Prostate gland (tissue), 2 donors: ENCODE data around the gene CD276.
A peak's percentile ranks its signal among the peaks of the same experiment; 100 is the strongest.

ENCODE experiments used
- POLR2A ChIP-seq: fragments of 450-650 bp; IDR thresholded peaks from one replicate; pipeline ENCODE4 v1.6.1; 2016; ENCODE audit warnings: antibody characterized with exemption, mild to moderate bottlenecking
- POLR2AphosphoS5 ChIP-seq: sonication (generic); formaldehyde crosslinking; IDR thresholded peaks from one replicate; pipeline ENCODE4 v1.6.1; 2017; ENCODE audit warnings: antibody characterized with exemption
- TF ChIP-seq, protein P1 (sequence below), 4 experiments: fragments of 200-600 bp in 2 of 4; fragments of 450-650 bp in 2 of 4; sonication (generic) in 2 of 4; IDR thresholded peaks; 1 replicate in 3 of 4; 2 replicates in 1 of 4; pipeline ENCODE4 v1.5.1; 2016 to 2019; ENCODE audit warnings: antibody characterized with exemption in 4 of 4, mild to moderate bottlenecking in 2 of 4, moderate library complexity in 2 of 4

GRCh38 chr15:73677146-73677607 lies 7.0 kb upstream of the CD276 start:
- TF ChIP-seq, protein P1, sequence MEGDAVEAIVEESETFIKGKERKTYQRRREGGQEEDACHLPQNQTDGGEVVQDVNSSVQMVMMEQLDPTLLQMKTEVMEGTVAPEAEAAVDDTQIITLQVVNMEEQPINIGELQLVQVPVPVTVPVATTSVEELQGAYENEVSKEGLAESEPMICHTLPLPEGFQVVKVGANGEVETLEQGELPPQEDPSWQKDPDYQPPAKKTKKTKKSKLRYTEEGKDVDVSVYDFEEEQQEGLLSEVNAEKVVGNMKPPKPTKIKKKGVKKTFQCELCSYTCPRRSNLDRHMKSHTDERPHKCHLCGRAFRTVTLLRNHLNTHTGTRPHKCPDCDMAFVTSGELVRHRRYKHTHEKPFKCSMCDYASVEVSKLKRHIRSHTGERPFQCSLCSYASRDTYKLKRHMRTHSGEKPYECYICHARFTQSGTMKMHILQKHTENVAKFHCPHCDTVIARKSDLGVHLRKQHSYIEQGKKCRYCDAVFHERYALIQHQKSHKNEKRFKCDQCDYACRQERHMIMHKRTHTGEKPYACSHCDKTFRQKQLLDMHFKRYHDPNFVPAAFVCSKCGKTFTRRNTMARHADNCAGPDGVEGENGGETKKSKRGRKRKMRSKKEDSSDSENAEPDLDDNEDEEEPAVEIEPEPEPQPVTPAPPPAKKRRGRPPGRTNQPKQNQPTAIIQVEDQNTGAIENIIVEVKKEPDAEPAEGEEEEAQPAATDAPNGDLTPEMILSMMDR (IDR thresholded peaks at IDR 0.05): peak; percentile 65 to 90 (median 87)
- TF ChIP-seq POLR2AphosphoS5: peak; percentile 65
- no peak for TF ChIP-seq POLR2A
